Ramos (cell line): ENCODE data around the gene ARHGAP30.

Experiments used
- in situ Hi-C: fragments of 300-500 bp; cut with MboI; formaldehyde crosslinking; loops from one replicate; pipeline ENCODE4 v1.14.3; 2022; ENCODE audit warnings: low sequenced_read_pairs; ENCODE audit not compliant: unreplicated experiment

Gene ARHGAP30

GRCh38 chr1:161091093-161091492 lies 21.4 kb upstream of the ARHGAP30 start:
- in situ Hi-C loops, result loop anchor here (10.0 kb wide), 1 partner anchor 96 kb away; no protein-coding TSS in a partner anchor

GRCh38 chr1:161090617-161091016 lies 20.9 kb upstream of the ARHGAP30 start:
- in situ Hi-C loops, result loop anchor here (10.0 kb wide), 1 partner anchor 96 kb away; no protein-coding TSS in a partner anchor

- in situ Hi-C loops, result loop anchor here (10.0 kb wide), 1 partner anchor 95 kb away; no protein-coding TSS in a partner anchor
These were observed 20.2 kb upstream of the ARHGAP30 start for GRCh38 chr1:161089938-161090337.

DNA sequence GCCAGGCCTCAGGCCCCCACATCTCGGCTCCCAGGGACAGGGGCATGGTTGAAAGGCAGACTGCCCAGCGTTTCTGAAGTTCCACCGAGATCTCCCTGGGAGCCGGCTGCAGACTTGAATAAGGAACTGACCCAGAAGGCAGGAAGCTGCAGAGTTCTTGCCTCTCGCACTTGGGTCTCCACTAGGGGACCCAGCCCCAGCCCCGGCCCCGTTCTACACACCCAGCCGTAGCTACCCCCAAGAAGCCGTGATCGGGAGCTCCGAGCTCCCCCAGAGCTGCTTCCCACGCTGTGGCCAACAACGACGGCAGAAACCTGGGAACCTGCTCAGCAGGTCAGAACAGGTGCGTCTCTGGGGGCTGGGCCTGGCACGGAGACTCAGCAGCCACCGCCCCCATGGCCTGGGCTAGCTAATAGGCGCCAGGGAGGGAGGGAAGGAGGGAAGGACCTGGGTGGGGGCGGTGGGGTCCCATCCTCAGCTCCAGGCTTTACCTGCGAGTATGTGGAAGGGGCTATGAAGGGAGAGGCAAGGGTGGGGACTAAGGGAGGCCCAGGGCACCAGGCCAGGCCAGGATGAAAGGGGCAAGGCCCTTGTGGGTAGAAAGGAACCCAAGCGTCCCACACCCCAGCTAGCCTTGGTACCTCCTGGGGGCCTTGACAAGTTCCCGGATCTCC lies 19.7 kb upstream of the ARHGAP30 start, which contains the start of gene NECTIN4:
Gene NECTIN4 (minus strand): TSS at position 308 of the 674 bp plus-strand sequence. CDS start 262 bp downstream, at position 46.
- in situ Hi-C loops, result no loop called here

DNA sequence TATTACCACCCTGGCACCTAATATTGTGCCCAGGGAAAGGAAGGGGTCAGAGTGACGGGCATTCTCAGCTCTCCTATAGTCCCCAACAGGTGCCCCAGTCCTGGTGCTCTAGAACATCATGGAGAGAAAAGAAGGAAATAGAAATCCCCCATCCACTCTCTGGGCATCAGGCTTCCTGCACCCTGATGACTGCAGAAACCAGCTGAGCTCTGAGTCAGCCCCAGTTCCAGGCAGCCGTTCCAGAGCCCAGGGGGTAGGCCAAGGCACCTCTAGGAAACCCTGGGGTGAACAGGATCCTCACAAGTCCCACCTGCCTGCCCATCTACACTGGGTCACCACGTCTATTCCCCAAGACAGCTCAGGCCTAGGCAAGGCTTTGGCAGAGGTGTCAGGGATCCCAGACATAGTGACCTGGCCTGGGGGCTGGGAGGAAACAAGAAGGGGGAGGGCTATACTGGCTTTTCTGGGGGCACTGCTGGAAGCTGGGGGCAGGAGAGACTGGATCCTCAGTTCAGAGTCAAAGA lies 19.0 kb upstream of the ARHGAP30 start:
- in situ Hi-C loops, result no loop called here

DNA sequence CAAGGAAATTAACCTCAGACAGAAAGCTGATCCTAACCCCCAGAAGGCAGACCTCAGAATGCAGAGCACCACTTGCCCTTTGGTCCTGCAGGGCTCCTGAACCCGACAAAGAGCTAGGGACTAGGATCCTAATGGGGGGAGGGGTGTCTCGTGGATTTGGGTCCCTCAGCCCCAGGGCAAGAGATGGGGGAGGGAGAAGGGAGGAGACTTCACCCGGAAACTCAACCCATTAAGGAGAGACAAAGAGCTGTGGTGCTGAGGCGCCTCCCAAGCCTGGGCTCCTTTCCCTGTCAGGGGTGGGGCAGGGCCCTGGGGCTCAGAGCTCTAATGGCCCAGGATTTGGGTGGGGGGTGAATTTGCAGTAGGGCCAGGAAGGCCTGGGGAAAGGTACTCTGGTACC lies 16.8 kb upstream of the ARHGAP30 start:
- in situ Hi-C loops, result no loop called here

DNA sequence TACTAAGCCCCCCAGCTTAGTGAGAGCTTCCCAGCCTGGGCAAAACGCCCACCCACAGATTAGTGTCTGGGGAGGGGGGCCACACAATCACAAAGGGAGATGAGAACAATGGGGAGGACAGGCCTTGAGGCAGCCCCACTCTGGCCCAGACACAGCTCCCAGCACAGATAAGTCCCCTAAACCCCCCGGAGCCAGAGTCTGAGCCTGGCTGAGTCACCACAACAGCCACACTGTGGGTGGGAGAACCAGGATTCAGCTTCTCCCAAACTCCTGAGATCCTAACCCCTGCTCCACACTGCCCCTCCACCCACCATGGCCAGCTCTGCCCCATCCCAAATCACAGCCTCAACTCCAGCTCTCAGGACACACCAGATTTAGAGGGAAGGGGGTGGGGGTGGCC lies 15.5 kb upstream of the ARHGAP30 start:
- in situ Hi-C loops, result no loop called here

GRCh38 chr1:161084597-161084988 lies 14.9 kb upstream of the ARHGAP30 start:
- in situ Hi-C loops, result no loop called here

DNA sequence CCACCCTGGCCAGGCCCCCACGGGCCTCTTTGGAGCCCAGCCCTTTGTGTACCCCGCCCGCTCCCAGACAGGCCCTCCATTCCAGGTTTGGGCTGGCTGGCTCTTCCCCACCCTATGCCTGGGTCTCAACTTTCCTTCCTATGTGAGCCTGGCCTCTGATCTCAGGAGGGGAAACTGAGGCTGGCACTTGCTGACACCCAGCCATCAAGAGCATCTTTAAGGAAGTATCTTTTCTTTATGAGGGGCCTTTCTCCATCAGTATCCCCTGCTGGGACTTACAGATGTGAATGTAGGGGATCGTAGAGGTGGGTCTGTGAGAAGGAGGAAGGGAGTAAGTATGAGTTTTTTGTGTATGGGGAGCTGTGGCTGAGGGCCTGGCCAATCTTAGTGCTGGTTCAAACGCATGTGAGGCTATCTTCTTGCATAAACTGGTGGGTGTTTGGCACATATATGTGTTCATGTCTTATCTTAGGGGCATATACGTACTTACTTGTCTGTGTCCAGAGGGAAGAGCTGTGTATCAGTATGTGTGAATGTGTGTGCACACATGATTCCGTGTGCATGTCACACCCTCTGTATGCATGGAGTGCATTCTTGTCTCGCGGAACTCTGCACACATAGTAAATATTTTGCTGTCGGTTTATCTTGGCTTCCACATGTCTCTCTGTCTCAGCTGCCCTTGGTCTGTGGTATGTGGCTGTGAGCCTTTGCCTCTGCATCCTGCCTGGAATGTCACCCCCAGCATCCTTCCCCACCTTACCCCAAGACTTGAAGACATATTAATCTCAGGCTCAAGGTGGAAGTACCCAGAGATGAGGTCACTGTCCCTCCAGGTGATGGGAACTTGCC lies 14.3 kb upstream of the ARHGAP30 start:
- in situ Hi-C loops, result no loop called here

- in situ Hi-C loops, result no loop called here
These were observed 13.5 kb upstream of the ARHGAP30 start for GRCh38 chr1:161082996-161083747.

- in situ Hi-C loops, result no loop called here
These were observed 12.8 kb upstream of the ARHGAP30 start for GRCh38 chr1:161082483-161082882.

DNA sequence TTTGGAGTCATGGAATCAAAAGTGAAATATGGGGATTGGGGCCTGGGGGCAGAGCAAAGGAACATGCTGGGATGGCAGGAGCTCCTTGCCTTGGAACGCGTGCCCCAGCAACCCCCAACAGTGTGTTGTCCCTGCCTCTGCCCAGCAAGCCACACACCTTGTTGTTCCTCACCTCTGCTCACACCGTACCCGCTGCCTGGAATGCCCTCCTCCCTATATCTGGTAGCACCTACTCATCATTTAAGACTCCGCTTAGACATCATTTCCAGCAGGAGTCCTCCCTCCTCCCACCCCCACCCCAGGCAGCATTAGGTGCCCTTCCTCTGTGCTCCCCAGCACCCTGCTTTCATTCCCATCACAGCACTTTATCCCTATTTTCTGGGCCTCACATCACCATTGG lies 11.8 kb upstream of the ARHGAP30 start:
- in situ Hi-C loops, result no loop called here

DNA sequence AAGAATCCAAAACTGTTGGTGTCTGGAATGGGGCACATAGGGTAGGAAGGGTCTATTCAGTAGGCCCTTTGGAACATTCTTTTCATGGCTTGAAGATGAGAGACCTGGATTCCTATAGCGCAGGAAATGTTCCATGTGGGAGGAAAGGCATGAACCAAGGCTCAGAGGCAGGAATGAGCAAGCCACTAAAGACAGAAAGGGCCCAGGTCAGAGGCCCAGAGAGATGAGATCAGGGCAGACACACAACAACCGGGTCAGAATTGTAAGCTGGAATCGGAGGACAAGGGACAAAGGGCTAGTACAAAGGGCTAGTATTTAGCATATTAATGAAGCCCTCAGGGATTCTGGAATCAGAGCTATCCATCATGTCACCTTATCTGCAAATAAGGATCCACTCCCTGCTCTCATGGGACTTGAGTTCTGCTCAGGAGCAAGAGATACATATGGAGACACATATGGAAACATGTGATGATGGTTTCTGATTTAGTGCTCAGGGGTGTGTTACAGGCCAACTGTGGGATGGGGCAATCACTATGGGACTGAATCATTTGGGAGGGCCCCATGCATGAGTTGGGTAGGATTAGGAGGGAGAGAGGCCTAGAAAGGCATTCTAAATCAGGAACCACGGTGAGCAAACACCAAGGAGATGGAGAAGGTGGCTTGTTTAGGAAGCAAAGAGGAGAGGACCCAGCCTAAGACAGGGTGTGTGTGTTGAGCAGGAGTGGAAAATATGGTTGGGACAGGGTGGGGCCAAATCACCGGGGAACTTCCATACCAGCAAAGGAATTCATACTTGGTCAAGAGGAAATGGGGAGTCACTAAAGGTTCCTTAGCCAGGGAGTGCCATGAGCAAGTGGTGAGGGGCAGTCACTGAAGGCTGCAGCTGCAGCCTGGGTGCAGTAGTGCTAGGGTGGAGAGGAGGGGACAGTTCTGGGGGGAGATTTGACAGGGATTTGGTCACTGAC lies 11.0 kb upstream of the ARHGAP30 start:
- in situ Hi-C loops, result no loop called here

DNA sequence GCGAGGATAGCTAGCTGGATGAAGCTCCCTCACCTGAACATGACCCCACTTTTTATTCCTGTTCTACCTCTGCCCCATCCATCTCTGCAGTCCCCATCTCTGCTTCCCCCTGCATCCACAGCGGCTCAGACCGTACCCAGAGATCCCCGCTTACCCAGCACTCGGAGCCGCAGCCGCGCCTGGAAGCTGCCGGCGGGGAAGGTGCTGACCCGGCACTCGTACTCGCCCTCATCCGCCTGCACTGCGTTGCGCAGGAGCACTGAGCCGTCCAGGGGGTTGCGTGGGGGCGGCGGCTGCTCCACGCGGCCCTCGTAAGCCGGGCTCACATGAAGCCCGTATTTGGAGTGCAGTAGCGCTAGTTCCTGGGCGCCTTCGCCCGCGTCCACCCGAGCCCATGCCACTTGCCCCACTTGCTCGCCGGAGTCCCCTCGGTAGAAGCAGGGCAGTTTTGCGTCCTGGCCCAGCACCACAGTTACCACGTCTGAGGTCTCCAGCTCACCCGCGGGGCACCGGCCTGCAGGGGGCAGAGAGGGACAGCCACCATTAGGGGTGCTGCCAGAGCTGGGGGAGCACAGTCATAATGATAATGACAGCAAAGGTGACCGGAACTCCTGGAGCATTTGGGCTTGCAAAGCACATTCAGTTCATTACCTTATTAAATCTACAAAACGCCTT lies 9.9 kb upstream of the ARHGAP30 start:
- in situ Hi-C loops, result no loop called here

- in situ Hi-C loops, result no loop called here
These were observed 7.7 kb upstream of the ARHGAP30 start for GRCh38 chr1:161077426-161077825.

GRCh38 chr1:161076410-161076809 lies 6.7 kb upstream of the ARHGAP30 start:
- in situ Hi-C loops, result no loop called here

GRCh38 chr1:161074676-161075368 lies 5.1 kb upstream of the ARHGAP30 start:
- in situ Hi-C loops, result no loop called here

DNA sequence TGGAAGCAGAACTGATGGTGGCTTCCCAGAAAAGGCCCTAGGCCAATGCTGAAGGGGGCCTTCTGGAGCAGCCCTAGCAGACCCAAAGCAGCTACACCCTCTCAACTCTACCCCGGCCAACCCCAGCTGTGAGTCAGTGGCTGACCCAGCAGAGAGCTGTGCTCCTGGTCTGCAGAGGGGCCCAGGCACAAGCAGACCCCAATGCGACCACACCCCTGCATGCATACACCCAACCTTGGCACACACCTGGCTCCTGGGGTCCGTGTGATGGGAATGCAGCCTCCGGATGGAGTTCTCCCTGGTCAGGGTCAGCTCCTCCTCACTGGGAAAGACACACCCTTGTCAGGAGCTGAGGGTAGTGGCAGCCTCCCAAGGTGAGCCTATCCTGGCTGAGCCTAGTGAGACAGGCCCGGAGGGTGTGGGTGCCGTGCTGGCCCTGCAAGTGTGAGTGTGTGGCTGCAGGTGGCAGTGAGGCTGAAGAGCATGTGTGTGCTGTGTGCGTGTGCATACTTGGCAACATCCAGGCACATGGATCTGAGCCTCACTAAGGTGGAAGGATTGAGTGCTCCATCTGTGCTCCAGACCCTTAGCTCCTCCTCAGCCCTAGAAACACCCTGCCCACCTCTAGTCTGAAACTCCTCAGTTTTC lies 3.9 kb upstream of the ARHGAP30 start:
- in situ Hi-C loops, result no loop called here
